Stimulated activated naive CD8-positive, alpha-beta T cell treated with anti-CD3 and anti-CD28 coated beads, Interleukin-15, Interleukin-2, amounts not matched to agents 100 U/mL and 50 U/mL, for 24 hours (primary cell): Measurements from ENCODE around the gene CIAO1.
"Not testable (repeated sequence)": the region's sequence is repeated elsewhere in the genome, so short reads cannot be mapped to it uniquely, and the experiment has no call there.

Experiments
- ATAC-seq: fragments of 150-1000 bp; cut with Tn5 transposase; one replicate; pipeline ENCODE4 v1.10.0; 2021
- DNase-seq: peaks from one replicate; pipeline ENCODE4 v3.0.0; 2021

Gene CIAO1

GRCh38 chr2:96265840-96266679 is at the start of gene CIAO1, which contains the start of gene TMEM127:
TSS of gene CIAO1 (plus strand) at chr2:96266225. CDS start at chr2:96266351, 126 bp downstream.
TSS of gene TMEM127 (minus strand) at chr2:96265997. CDS start at chr2:96265381, 616 bp downstream.
- peak; percentile 96 for ATAC-seq
- peak; percentile 99 for DNase-seq

- ATAC-seq (no peak), DNase-seq (no peak)
These were observed 47.4 kb upstream of the CIAO1 start for GRCh38 chr2:96218508-96219131.

GRCh38 chr2:96219959-96220358 is 46.1 kb upstream of the CIAO1 start:
- ATAC-seq, result not testable (repeated sequence)

GRCh38 chr2:96221106-96221505 is 44.9 kb upstream of the CIAO1 start:
- DNase-seq, ATAC-seq: not testable (repeated sequence)

More at GRCh38 chr2:96219959-96220358, 46.1 kb upstream of the CIAO1 start:
- DNase-seq, result not testable (repeated sequence)

- ATAC-seq (peak; percentile 19), DNase-seq (no peak)
These were observed 41.0 kb upstream of the CIAO1 start for GRCh38 chr2:96225016-96225533.

- no peak for DNase-seq
- ATAC-seq, result no peak
These were observed 34.7 kb upstream of the CIAO1 start for GRCh38 chr2:96231316-96231715.

GRCh38 chr2:96233436-96233835 is 32.6 kb upstream of the CIAO1 start:
- DNase-seq (no peak), ATAC-seq (no peak)

GRCh38 chr2:96233880-96234316 is 32.1 kb upstream of the CIAO1 start:
- DNase-seq (no peak), ATAC-seq (no peak)

GRCh38 chr2:96236882-96237281 is 29.1 kb upstream of the CIAO1 start:
- no peak for DNase-seq
- no peak for ATAC-seq

GRCh38 chr2:96238266-96238665 is 27.8 kb upstream of the CIAO1 start:
- no peak for ATAC-seq
- no peak for DNase-seq

- ATAC-seq (no peak), DNase-seq (no peak)
These were observed 26.9 kb upstream of the CIAO1 start for GRCh38 chr2:96239091-96239490.

- DNase-seq (no peak), ATAC-seq (no peak)
These were observed 26.2 kb upstream of the CIAO1 start for GRCh38 chr2:96239745-96240264.

GRCh38 chr2:96240341-96241038 is 25.5 kb upstream of the CIAO1 start:
- ATAC-seq (no peak), DNase-seq (no peak)

- ATAC-seq (no peak), DNase-seq (no peak)
These were observed 24.8 kb upstream of the CIAO1 start for GRCh38 chr2:96241227-96241626.

GRCh38 chr2:96241900-96242611 is 24.0 kb upstream of the CIAO1 start:
- DNase-seq, result peak; percentile 71
- ATAC-seq, result peak; percentile 96

GRCh38 chr2:96243843-96244242 is 22.2 kb upstream of the CIAO1 start:
- no peak for DNase-seq
- ATAC-seq, result no peak

- ATAC-seq, result no peak
- no peak for DNase-seq
These were observed 20.2 kb upstream of the CIAO1 start for GRCh38 chr2:96245609-96246390.

- DNase-seq, result no peak
- ATAC-seq, result no peak
These were observed 19.0 kb upstream of the CIAO1 start for GRCh38 chr2:96247009-96247408.

- DNase-seq (no peak), ATAC-seq (no peak)
These were observed 18.1 kb upstream of the CIAO1 start for GRCh38 chr2:96247896-96248295.

- DNase-seq, result no peak
- ATAC-seq, result no peak
These were observed 17.4 kb upstream of the CIAO1 start for GRCh38 chr2:96248624-96249023.

GRCh38 chr2:96249654-96250053 is 16.4 kb upstream of the CIAO1 start:
- DNase-seq, result no peak
- ATAC-seq, result no peak
